HepG2 (cell line): ENCODE results near the gene MED13. TPM values are rescaled to one million over a fixed set of nuclear protein-coding genes. Genes with fewer than 3 reads are reported as not detected.

ENCODE experiments used
- ATAC-seq: fragments of 200-7000 bp; cut with Tn5 transposase; 3 replicates; pipeline ENCODE4 v1.9.1; 2020; ENCODE audit warnings: mild to moderate bottlenecking, moderate library complexity
- BruUV-seq: library from RNA; stranded (reverse); fragments of 400-500 nt; replicated peaks from 2 replicates; lab custom pipeline; 2021; lab: Mats Ljungman, UMichigan
- CTCF ChIA-PET: fragments of 300-600 bp; formaldehyde crosslinking; extraction: SDS; loops from one replicate; lab custom pipeline; 2021; ENCODE audit warnings: low total read pairs, inconsistent platforms, low intra/inter-chr PET ratio; lab: Yijun Ruan, JAX
- POLR2A ChIA-PET: fragments of 350-600 bp; sonication (Branson Sonifier 250); formaldehyde crosslinking; loops from one replicate; lab custom pipeline; 2020; ENCODE audit warnings: antibody characterized with exemption, inconsistent platforms; lab: Yijun Ruan, JAX
- DNase-seq: peaks from one replicate; pipeline ENCODE4 v3.0.0-alpha.2; 2015; ENCODE audit warnings: low spot score
- FAIRE-seq: peaks from 3 replicates; lab custom pipeline; 2011; peaks lifted over from hg19 to GRCh38; lab: Jason Lieb, UNC
- H2AFZ ChIP-seq: one replicate; pipeline ENCODE4 v1.6.1; 2011; ENCODE audit warnings: low read length, inconsistent platforms
- H3K27ac ChIP-seq: fragments of 300-600 bp; 3 replicates; pipeline ENCODE4 v1.8.0; 2011; ENCODE audit warnings: mixed run types, mild to moderate bottlenecking, mixed read lengths, low read length, inconsistent platforms; ENCODE audit not compliant: insufficient read depth; ENCODE audit errors: extremely low read length
- H3K27me3 ChIP-seq, 2 experiments: fragments of 200-600 bp in 1 of 2; 2 replicates in 1 of 2; 3 replicates in 1 of 2; pipeline versions ENCODE4 v1.6.0 to v1.8.0; 2011; ENCODE audit warnings: low read length in 2 of 2, mild to moderate bottlenecking in 2 of 2, moderate library complexity in 2 of 2, inconsistent platforms in 1 of 2; ENCODE audit not compliant: insufficient read depth in 2 of 2, control insufficient read depth in 1 of 2
- H3K36me3 ChIP-seq, 2 experiments: fragments of 200-600 bp in 1 of 2; replicated peaks in 1 of 2; 2 replicates in 1 of 2; 3 replicates in 1 of 2; pipeline versions ENCODE4 v1.5.1 to v1.8.0; 2011; ENCODE audit warnings: low read length in 2 of 2, inconsistent platforms in 1 of 2; ENCODE audit not compliant: insufficient read depth in 2 of 2, control insufficient read depth in 1 of 2
- H3K4me1 ChIP-seq: 2 replicates; pipeline ENCODE4 v1.5.1; 2012; ENCODE audit warnings: low read length, inconsistent platforms; ENCODE audit not compliant: insufficient read depth
- H3K4me2 ChIP-seq: 2 replicates; pipeline ENCODE4 v1.6.0; 2011; ENCODE audit warnings: low read depth, low read length, inconsistent platforms
- H3K4me3 ChIP-seq, 3 experiments: fragments of 200-600 bp in 1 of 3; sonication (generic), shearing (Covaris generic) in 1 of 3; replicated peaks in 1 of 3; 2 replicates each; pipeline ENCODE4 v1.5.1; 2011 to 2016; ENCODE audit warnings: low read length in 3 of 3, inconsistent platforms in 2 of 3, low read depth in 2 of 3, mild to moderate bottlenecking in 2 of 3, control low read depth in 1 of 3, mixed read lengths in 1 of 3; ENCODE audit not compliant: insufficient read depth in 1 of 3
- H3K79me2 ChIP-seq: one replicate; pipeline ENCODE4 v1.6.1; 2011; ENCODE audit warnings: low read length, inconsistent platforms; ENCODE audit not compliant: insufficient read depth
- H3K9ac ChIP-seq: 2 replicates; pipeline ENCODE4 v1.6.0; 2011; ENCODE audit warnings: mild to moderate bottlenecking, low read depth, low read length, inconsistent platforms; ENCODE audit not compliant: insufficient read depth
- H3K9me3 ChIP-seq: 2 replicates; pipeline ENCODE4 v1.5.1; 2012; ENCODE audit warnings: mild to moderate bottlenecking, low read length
- H4K20me1 ChIP-seq: 2 replicates; pipeline ENCODE4 v1.6.0; 2011; ENCODE audit warnings: inconsistent platforms, mild to moderate bottlenecking, low read length, moderate library complexity; ENCODE audit not compliant: insufficient read depth
- AKNA ChIP-seq: sonication (generic); formaldehyde crosslinking; IDR thresholded peaks from 2 replicates; pipeline ENCODE4 v1.4.0; 2020; ENCODE audit warnings: missing genetic modification reagents, borderline replicate concordance
- JUND ChIP-seq: sonication (generic); formaldehyde crosslinking; IDR thresholded peaks from 2 replicates; pipeline ENCODE4 v1.8.0; 2022; ENCODE audit warnings: mild to moderate bottlenecking, missing genetic modification reagents
- RFX1 ChIP-seq: fragments of 450-650 bp; IDR thresholded peaks from 2 replicates; pipeline ENCODE4 v1.6.1; 2017
- WGBS: methylation state at CpG from one replicate; pipeline ENCODE4 v1.1.6; 2017; ENCODE audit warnings: low lambda C conversion rate; 5-methylcytosine and 5-hydroxymethylcytosine counted together
- in situ Hi-C: cut with HindIII; loops from 2 replicates; pipeline ENCODE4 v1.10.0; 2017; ENCODE audit warnings: low pct_unique_long_range_greater_than_20kb; ENCODE audit not compliant: extremely low pct_ligation_motif_present
- intact Hi-C: fragments of 100-400 bp; cut with micrococcal nuclease; formaldehyde crosslinking; loops from one replicate; pipeline ENCODE4 v1.10.0; 2022; ENCODE audit not compliant: unreplicated experiment
- polyA plus RNA-seq, 8 experiments: library from polyadenylated mRNA; depleted of rRNA in 3 of 8; stranded (reverse) in 7 of 8; unstranded in 1 of 8; fragments of >200 nt; fragmentation: Illumina TruSeq in 4 of 8; extraction: Trizol in 4 of 8; gene quantifications; 2 replicates each; pipeline versions ENCODE4 v1.2.1 to v1.2.3, GENCODE V29; 2011 to 2016; ENCODE audit warnings: low read depth in 4 of 8, missing spikeins in 1 of 8, mixed read lengths in 1 of 8; ENCODE audit not compliant: insufficient read depth in 1 of 8
- total RNA-seq, 5 experiments: library from RNA; depleted of rRNA; stranded (reverse); fragments of >200 nt; fragmentation: Illumina TruSeq; extraction: Trizol; gene quantifications; 2 replicates each; pipeline ENCODE4 v1.2.3, GENCODE V29; 2016; ENCODE audit warnings: low read depth in 1 of 5

The MED13 gene
- total and polyA plus RNA-seq, 2 of the 13 experiments (the other 11 are each of a cell fraction or from before 2014, with no cell fraction given) = 27.4 to 69.1 TPM

DNA sequence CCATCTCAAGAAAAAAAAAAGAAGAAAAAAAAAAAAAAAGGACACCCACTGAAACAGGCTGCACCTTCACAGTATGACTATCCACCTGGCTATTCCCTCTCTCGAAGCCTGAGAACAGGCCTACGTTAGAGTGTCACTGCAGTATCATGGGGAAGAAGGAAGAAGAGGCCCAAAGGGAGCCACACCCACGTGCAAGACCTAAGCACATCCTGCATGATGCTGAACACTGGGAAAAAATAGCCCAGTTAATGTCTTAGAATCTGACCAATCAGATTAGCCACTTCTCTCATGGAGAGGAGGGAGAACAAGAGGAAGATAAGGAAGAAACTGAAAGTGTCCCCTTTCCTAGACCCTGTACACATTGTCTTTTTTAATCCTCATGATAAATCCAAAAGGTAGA lies 19.5 kb upstream of the MED13 start:
- in situ Hi-C loops (no loop called here), intact Hi-C loops (no loop called here)
- Histone ChIP-seq H3K27me3 (no peaks in the 10 kb centered on the region), H3K4me3 (no peak overlapping the region), H4K20me1 (no peaks in the 10 kb centered on the region), H3K9me3 (no peaks in the 10 kb centered on the region), H3K4me2 (no peak overlapping the region), H2AFZ (no peak overlapping the region), H3K9ac (no peak overlapping the region), H3K4me1 (peaks cover 51% of the 10 kb centered on the region), H3K36me3 (no peaks in the 10 kb centered on the region), H3K79me2 (no peaks in the 10 kb centered on the region), H3K27ac (no peak overlapping the region)
- TF ChIP-seq JUND (CRISPR knock-in tag) = no peak
- 90% methylated on average over 3 of the region's 3 CpGs for WGBS
- ATAC-seq = no peak
- no peak for FAIRE-seq
- BruUV-seq = no TSS peak
- no peak for DNase-seq
- POLR2A ChIA-PET = interaction anchor here (1.5 kb wide), 1 partner anchor 25 kb away, joined by 5 read pairs; no protein-coding TSS in a partner anchor
- CTCF ChIA-PET = no interaction called here

GRCh38 chr17:62083651-62084050 lies 18.6 kb upstream of the MED13 start:
- no peak overlapping the region for H3K4me2 ChIP-seq
- H3K36me3 ChIP-seq = no peaks in the 10 kb centered on the region
- no peak for ATAC-seq
- H4K20me1 ChIP-seq = no peaks in the 10 kb centered on the region
- no TSS peak for BruUV-seq
- in situ Hi-C loops = no loop called here
- intact Hi-C loops = no loop called here
- 79% methylated on average over 3 of the region's 3 CpGs for WGBS
- no peak for DNase-seq
- peaks cover 42% of the 10 kb centered on the region for H3K4me1 ChIP-seq
- no peak overlapping the region for H2AFZ ChIP-seq
- H3K27me3 ChIP-seq = no peaks in the 10 kb centered on the region
- no peak for FAIRE-seq
- no peak overlapping the region for H3K9ac ChIP-seq
- TF ChIP-seq RFX1 = no peak
- no peak for TF ChIP-seq AKNA (CRISPR knock-in tag)
- POLR2A ChIA-PET = interaction anchor here (1.3 to 1.5 kb wide), 2 partner anchors 18 to 26 kb away, joined by 3 to 5 read pairs; no protein-coding TSS in a partner anchor
- H3K4me3 ChIP-seq = no peak overlapping the region
- CTCF ChIA-PET = no interaction called here
- no peak overlapping the region for H3K27ac ChIP-seq
- H3K79me2 ChIP-seq = no peaks in the 10 kb centered on the region
- no peaks in the 10 kb centered on the region for H3K9me3 ChIP-seq
